NCI-H1436 (cell line): ENCODE data around the gene CHD9.
A peak's percentile ranks its signal among the peaks of the same experiment; 100 is the strongest.
"Not testable (repeated sequence)": the region's sequence is repeated elsewhere in the genome, so short reads cannot be mapped to it uniquely, and the experiment has no call there.

ENCODE experiments used
- DNase-seq: peaks from one replicate; lab custom pipeline; 2025; lab: John Stamatoyannopoulos, UW

The CHD9 gene

DNA sequence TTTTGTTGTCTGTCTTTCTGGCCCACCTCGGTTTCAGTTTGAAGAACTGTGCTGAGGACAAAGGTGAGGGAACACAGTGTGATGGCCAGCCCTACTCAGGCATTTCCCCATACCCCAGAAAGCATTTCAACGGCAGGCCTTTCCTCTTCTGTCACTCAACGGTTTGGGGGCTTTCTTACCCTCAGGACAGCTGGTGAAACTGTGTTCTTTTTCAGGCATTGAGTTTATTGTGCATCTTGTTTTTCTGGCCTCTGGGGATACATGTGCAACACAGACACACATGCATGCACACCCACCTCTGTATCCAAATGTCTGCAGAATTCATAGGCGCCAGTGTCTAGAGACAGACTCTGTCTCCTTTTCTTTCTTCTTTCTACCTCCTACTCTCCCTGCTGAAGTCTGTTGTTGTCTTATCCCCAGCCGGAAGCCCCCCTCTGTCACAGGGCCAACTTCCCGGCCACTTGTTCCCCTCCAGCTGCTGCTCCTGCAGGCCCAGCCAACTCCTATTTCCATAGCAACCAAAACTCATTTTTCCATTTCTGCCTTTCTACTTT is 17.0 kb downstream of the CHD9 start:
- no peak for DNase-seq

DNA sequence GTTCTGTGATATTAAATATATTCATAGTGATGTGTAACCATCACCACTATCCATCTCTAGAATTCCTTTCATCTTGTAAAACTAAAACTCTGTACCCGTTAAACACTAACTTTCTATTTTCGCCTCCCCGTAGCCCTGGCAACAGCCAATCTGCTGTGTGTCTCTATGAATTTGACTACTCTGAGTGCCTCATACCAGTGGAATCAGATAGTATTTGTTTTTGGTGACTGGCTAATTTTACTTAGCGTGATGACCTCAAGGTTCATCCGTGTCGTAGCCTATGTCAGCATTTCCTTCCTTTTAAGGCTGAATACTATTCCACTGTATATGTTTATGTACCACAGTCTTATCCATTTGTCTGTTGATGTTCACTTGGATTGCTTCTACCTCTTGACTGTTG is 18.2 kb downstream of the CHD9 start:
- DNase-seq = no peak

DNA sequence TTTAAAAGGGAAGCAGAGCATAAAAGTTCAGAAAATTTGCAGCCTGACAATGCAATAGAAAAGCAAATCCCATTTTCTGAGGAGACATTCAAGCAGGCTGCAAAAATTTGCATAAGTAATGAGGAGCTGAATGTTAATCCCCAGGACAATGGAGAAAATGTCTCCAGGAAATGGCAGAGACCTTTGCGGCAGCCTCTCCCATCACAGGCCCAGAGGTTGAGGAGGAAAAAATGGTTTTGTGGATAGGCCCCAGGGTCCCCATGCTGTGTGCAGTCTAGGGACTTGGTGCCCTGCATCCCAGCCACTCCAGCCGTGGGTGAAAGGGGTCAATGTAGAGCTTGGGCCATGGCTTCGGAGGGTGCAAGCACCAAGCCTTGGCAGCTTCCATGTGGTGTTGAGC is 19.5 kb downstream of the CHD9 start:
- DNase-seq = not testable (repeated sequence)

DNA sequence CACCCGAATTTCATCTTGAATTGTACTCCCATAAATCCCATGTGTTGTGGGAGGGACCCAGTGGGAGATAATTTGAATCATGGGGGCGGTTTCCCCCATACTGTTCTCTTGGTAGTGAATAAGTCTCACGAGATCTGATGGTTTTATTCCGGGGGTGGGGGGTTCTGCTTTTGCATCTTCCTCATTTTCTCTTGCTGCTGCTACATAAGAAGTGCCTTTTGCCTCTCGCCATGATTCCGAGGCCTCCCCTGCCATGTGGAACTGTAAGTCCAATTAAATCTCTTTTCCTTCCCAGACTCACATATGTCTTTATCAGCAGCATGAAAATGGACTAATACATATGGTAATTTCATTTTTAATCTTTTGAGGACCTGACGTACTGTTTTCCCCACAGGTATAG is 20.7 kb downstream of the CHD9 start:
- not testable (repeated sequence) for DNase-seq

DNA sequence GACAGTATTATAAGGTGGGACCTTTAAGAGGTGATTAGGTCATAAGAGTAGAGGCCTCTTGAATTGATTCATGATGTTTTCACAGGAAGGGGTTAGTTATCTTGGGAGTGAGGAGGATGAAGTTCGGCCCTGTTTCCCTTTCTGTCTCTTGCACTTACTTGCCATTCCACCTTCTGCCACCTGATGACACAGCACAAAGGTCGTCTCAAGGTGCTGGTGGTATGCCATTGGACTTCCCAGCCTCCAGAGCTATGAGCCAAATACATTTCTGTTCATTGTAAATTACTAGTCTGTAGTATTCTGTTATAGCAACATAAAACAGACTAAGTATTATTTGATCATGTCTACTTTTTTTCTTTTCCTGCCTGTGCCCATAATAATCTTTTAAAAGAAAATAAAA is 23.5 kb downstream of the CHD9 start:
- DNase-seq = no peak

DNA sequence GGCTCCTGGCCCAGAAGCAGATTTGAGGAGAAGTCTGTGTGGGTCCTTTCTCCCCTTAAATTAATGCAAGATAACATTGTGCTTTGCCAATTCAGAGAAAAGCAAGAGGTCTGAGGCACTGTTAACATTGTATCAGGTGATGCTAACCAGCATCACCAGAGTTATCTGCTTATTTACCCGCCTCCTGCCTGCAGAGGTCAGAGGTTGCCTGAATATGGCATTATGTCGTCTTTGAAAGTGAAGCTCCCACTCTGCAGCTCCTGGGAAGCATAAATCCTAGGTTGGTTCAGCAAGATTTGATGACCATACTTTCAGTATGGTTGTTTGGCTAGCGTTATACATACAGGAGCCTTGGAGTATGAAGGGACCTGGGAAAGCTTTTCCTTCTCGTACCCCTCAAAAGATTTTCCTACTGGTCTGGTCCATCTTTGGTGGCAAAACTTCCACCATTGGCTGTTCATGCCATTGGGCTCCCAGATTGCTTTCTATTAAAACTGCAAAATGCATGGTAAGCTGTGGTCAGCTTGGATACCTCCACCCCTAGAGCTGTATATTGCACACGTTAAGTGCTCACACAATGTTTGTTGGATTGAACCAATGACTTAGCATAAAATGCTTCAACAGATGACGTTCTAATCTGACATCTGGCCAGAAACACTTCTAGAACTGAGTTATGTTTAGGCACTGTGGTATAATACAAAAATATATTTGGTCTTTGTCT is 24.1 kb downstream of the CHD9 start:
- DNase-seq = no peak

DNA sequence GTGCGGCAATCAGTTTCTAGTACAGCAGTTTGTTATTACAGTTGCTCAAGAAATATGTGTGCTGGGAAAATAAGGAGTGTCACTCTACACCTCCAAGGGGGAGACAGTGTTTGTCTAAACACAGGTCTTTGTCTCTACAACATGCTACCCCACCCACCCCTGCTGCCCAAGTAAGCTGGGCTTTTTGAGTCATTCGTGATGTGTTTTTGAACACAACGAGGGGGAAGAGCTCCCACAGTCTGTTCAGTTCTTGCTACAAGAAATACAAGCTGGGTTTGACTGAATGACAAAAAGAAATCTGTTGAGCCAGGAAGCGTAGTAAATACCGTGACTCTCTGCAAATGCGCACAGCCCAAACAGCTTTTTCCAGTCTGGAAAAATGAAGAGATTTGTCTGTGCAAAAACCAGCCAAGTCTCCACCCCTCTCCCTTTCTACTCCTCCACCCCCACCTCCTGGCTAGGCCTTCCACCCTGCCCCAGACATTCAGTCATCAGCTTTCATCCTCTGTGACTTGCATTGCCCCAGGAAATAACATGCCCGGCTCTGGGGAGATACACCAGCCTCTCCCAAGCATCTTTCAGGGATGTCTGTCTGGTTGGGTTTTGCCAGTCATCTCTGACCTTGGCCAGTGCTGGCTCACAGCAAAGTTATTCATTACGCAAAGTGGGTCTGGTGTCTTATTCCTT is 25.7 kb downstream of the CHD9 start:
- DNase-seq = no peak

DNA sequence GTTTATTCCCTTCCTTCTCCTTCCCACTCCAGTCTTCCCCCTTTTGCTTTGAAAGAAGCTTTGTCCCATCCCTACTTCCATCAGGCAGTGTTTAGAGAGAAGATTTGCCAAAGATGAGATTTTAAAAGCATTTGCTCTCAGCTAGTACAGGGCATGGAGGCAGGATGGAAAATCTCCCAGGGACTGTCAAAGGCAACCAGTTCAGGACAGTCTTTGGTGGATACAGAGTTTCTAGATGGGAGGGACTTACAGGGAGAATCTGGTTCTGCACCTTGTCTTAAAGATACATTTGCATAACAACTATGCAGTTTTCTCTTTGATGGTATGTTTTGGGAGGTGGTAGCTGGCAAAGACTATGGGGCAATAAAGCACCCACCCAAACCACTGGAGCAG is 26.2 kb downstream of the CHD9 start:
- DNase-seq = no peak

DNA sequence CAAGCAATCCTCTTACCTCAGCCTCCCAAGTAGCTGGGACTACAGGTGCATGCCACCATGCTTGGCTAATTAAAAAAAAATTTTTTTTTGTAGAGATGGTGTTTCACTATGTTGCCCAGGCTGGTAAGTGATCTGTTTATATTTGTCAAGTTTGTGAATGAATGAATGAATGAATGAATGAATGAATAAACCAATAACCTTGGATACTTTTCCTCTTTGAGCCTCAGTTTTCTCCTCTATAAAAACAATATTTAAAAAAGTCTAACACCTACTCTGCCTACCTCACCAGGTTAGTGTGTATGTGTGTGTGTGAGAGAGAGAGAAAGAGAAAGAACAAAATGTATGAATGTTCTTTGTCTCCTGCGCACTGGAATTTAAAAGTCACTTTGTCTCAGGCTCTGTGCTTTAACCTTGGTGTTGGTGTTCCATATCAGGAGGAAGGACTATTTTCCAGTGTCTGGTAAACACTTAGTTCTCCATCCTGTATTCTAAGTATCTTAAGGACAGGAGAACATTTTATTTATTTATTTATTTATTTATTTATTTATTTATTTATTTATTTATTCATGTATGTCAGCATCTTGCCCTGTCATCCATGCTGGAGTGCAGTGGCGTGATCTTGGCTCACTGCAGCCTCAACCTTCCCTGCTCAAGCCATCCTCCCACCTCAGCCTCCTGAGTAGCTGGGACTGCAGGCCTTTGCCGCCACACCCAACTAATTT is 27.1 kb downstream of the CHD9 start:
- DNase-seq = no peak

DNA sequence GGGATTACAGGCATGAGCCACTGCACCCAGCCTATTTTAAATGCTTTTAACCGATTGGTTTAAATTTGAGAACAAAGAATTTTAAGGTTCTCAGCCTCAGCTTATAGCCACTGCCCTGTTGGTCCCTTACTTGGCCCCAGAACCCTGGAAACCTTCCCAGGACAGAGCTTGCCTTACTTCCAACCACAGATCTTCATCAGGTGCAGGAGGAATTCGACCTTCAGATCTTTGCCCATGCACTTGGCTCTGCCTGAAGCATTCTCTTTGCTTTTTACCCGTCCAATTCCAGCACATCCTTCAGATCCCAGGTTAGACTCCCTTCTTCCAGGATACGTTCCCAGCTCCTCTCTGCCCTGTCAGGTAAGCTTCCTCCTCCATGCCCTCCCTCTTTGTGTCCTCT is 27.7 kb downstream of the CHD9 start:
- no peak for DNase-seq

DNA sequence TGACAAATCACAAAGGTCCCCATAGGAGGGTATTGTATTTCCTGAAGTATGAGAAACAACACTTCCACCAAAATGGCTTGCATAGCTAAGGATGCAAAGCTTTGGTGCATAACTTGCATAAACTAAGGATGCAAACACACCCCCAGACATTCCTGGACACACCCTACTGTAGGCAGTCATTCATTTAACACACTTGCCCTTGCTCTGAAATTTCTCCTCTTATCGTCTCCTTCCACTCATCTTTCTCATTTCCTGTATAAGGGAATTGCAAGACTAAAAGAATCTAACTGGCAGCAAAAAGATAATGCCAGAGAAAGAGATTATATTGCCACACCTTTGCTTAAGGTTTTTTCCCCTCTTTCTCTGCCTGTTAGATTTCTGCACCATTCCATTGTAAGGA is 28.3 kb downstream of the CHD9 start:
- no peak for DNase-seq

DNA sequence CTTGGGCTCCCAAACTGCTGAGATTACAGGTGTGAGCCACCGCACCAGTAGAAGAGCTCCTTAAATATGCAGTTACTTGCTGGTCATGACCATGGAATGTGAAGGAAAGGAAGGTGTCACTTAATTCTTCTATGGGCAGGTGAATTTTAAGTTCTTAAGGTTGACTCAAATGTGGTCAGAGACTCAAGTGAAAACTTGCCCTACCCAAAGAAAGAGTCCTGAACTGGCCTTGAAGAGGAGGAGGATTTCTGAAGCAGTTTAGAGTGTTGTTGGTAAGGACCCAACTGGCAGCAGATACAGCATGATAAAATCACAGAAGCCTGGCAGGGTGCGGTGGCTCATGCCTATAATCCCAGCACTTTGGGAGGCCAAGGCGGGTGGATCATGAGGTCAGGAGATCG is 29.4 kb downstream of the CHD9 start:
- no peak for DNase-seq

DNA sequence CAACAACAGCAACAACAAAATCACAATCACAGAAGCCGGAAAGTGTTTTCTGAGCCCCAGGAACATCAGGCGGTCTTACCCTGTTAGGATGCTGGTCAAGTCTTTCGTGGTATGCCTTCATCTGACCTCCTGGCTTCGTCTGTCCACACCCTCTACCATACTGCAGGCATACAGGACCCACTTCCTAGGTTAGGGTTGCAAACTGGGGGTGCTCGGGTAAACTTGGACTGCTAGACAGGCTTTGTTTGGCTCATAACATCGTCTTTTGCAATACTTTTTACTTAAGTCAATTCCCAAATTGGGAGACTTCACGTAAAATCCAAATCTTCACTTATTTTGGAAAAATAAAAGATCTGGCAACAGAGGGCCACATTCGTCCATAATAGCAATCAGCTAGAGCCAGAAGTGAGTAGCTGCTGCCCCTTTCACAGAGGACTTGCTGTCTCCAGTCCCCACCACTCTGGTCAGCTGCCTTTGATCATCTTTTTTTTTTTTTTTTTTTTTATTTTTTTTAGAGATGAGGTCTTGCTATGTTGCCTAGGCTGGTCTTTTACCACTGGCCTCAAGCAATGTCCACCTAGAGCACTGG is 30.0 kb downstream of the CHD9 start:
- DNase-seq = no peak

DNA sequence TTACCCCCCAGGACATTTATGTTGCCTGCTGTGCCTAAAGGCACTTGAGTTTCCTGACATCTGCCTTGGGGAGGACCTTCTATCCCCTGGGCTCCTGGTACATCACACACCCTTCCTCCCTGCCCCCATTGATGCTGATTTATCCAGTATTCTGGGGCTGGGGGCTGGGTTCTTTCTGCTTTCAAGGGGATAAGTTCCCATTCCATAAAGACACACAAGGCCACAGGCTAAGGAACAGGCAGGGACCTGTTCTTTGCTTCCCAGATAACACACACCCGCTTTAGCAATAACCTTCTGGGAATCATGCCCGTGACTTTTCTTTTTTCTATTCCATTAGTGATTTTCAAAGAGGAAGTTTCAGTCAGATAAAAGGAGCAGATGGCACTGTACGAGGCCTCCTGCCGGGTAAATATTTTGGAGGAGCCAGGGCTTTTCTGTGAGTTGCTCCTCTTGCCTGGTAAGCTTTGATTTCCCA is 30.6 kb downstream of the CHD9 start:
- no peak for DNase-seq

DNA sequence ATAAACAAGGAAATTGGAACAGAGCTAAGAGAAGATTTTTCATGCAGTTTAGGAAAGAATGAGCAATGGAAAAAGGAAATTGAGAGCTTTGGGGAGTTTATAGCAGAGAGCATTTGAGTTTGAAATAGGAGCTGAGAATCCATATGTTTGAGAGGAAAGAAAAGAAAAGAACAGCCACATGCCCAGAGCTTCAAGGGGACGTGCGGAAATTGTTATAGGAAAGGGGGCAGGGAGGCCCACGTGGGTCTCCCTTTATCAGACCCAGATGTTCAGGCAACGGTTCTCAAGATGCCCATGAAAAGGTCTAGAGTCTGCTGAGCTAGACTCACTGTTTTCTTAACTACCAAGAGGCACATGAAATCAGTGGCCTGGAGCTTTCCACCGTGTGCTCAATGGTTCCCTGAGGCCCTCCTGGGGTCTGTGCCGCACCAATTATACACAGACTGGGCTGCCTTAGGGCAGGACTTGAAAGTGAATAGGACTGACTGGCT is 31.2 kb downstream of the CHD9 start:
- no peak for DNase-seq

DNA sequence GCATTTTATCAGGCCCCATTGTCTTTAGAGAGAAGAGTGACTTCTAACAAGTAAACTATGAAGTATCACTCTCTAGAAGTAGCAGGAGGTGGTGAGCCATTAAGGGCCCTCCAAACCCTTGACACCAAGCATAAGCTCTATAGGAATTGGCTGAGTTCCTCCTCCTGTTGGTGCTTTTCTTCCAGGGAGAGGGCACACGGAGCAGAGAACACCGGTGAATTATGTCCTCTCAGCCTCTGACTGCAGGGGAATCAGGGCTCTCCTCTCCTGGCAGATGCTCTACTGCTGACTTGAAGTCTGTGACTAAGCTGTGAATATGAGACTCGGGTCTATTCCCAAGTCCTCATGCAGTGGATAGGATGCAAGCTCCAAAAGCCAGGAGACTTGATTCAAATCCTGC is 32.3 kb downstream of the CHD9 start:
- DNase-seq = no peak

DNA sequence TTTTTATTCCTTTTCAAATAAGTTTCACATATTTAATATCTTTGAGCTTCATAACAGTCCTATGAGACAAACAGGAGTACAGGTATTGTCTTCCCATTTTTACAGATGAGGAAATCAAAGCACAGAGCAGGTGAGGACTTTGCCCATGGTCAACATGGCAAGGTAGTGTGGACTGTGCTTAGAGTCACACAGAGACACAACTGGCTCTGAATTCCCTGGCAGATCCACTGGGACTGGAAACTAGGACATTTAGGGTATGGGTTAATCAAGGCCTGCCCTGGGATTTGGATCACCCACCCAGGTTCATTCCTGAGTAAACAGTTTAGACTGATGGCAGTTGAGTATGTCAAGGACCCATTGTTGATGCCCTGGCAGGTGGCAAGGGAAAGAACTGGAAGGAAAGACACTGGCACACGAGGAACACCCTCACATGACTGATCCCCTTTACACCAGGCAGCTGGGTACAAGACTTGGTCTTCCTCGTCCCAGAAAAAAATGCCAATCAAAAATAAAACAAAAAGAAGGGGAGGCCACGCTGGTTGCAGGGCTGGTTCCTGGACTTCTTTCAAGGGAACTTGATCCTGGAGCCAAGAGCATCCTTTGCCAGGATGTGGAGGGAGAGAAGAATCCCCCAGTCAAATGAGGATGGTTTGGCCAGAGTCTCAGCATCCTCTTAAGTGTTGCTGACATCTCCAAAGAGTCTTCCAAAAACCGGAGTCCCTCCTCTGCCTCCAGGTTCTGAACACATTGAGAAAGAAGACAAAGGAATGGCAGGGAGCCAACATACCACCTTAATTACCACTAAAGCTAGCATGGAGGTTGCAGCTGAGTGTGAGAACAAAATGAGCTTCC is 34.9 kb downstream of the CHD9 start:
- peak; percentile 30 for DNase-seq

DNA sequence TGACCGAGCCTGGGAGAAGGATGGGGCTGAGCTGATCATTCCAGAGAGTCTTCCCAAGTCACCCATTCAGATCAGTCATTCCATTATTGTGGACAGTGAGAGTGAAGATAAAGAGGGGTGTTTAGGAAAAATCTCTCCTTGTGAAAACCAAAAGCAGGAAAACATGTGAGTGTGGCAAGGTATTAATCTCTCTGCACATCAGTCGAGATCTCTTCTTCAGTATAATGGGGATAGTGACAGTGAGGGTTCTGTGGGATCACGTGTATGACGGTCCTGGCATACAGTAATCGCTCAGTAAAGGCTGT is 35.4 kb downstream of the CHD9 start:
- no peak for DNase-seq

DNA sequence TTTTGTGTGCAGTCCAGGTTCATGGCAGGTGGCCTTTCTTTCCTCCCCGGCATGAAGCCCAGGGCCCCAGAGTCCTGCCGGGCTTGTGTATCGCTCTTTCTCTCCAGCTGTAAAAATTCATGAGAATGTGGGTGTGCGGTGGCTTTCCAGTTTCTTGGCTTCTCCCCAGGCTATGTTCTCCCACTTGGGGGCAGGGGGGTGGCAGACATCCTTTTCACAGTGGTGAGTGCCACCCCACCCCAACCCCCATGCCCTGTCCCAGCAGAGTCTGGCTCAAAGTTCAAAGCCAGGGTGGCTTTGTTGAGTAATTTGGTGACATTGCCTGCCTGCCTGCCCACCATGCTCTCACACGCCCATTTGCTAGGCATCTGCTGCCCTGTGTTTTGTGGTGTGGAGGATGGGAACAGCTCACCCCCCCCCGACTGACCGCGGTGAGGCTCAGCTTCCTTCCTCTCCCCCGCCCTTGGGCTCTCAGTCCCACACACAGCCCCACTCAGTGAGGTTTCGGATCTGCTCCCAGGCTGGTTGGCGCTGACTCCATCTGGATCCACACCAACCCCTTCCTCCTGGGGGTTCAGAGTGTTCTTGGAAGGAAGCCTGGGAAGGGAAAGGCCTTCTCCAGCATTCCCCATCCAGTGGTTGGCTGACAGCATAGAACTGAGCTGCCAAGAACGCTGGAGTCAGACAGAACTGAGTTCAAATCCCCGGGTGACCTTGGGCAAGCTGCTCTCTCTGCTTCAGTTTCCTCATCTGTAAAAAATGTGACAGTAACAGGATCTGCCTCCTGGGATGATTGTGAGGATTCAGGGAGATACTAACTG is 36.0 kb downstream of the CHD9 start:
- DNase-seq = no peak

DNA sequence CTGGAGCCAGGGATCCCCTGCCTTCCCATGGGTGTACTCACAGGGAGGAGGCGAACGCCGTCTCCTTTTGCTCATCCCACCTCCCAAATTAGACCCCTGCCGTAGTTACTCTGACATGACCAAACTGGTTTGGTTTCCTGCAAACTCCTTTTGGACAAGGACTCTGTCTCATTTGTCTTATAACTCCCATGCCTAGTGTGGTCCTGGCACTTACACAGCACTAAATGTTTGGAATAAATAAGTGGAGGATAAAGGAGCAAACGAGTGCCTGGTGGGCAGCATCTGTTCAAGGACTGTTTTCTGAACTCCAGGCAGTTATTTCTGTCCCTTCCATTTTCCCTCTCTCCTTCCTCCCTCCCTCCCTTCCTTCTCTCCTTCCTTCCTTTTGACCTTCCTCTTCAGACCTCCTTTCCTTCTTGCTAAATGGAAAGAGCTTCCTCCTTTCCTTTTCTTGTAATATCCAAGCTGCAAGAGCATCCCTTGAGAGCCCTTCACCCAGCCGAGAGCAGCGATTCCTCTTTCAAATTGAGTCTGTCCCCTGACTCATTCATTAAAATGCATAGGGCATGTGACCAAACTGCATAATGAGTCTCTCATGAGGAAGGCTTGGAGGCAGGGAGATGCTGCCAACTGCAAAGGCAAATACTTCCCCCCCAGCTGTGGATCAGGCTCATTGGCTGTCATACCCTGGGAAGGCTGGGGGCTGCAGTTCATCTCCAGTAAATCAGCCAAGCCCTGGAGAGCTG is 36.8 kb downstream of the CHD9 start:
- peak; percentile 87 for DNase-seq
